ENCODE measurements around the gene ST8SIA1.

GRCh38 chr12:22163594-22163993 is 170.9 kb downstream of the ST8SIA1 start:
- TF ChIP-seq EZH2 (IDR thresholded peaks at IDR 0.05) (no peak), POLR2AphosphoS5 (IDR thresholded peaks at IDR 0.05; ENCODE audit: borderline replicate concordance, low read depth, low read length) (no peak), FOXP2 (optimal IDR thresholded peaks at IDR 0.05; ENCODE audit: control extremely low read depth, extremely low read length, insufficient read depth) (no peak)

Measured in SK-N-MC (cell line).